Endothelial cell of hepatic sinusoid (primary cell): ENCODE data around the gene SENP8.
"Not testable (repeated sequence)": the region's sequence is repeated elsewhere in the genome, so short reads cannot be mapped to it uniquely, and the experiment has no call there.

Experiments used
- in situ Hi-C: cut with HindIII; loops from 2 replicates; pipeline ENCODE4 v1.10.0; 2017; ENCODE audit warnings: low sequenced_read_pairs

SENP8 gene

GRCh38 chr15:72118017-72118978 is at the start of gene SENP8, which contains the start of gene MYO9A:
SENP8 (plus strand) TSS chr15:72118403; CDS start chr15:72139624, 21,221 bp downstream.
MYO9A (minus strand) TSS chr15:72118150; CDS start chr15:72046563, 71,587 bp downstream.
- in situ Hi-C loops = no loop called here

DNA sequence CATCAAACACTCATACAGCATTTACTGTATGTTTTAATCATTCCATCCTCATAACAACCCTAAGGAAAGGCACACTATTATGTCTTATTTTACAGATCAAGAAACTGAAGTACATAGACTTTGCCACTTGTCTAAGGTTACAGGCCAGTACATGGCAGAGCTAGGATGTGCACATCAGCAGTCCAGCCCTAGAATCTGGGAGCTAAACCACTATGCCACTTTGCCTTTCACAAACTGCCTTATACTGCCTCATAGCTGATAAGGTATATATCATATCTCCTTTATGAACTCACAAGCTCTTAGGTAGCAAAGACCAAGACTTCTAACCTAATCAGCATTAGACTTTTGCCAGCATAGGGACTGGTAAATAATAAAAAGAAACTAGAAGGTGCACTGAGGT is 49.3 kb upstream of the SENP8 start:
- in situ Hi-C loops = no loop called here

GRCh38 chr15:72070817-72071447 is 47.3 kb upstream of the SENP8 start:
- in situ Hi-C loops = no loop called here

GRCh38 chr15:72071448-72071825 is 46.8 kb upstream of the SENP8 start:
- in situ Hi-C loops = not testable (repeated sequence)

GRCh38 chr15:72074335-72075060 is 43.7 kb upstream of the SENP8 start:
- in situ Hi-C loops = no loop called here

- in situ Hi-C loops = no loop called here
These were observed 40.3 kb upstream of the SENP8 start for GRCh38 chr15:72077950-72078349.

- in situ Hi-C loops = no loop called here
These were observed 39.3 kb upstream of the SENP8 start for GRCh38 chr15:72078887-72079286.

- in situ Hi-C loops = no loop called here
These were observed 36.0 kb upstream of the SENP8 start for GRCh38 chr15:72082176-72082575.

- in situ Hi-C loops = no loop called here
These were observed 32.0 kb upstream of the SENP8 start for GRCh38 chr15:72086010-72086697.

DNA sequence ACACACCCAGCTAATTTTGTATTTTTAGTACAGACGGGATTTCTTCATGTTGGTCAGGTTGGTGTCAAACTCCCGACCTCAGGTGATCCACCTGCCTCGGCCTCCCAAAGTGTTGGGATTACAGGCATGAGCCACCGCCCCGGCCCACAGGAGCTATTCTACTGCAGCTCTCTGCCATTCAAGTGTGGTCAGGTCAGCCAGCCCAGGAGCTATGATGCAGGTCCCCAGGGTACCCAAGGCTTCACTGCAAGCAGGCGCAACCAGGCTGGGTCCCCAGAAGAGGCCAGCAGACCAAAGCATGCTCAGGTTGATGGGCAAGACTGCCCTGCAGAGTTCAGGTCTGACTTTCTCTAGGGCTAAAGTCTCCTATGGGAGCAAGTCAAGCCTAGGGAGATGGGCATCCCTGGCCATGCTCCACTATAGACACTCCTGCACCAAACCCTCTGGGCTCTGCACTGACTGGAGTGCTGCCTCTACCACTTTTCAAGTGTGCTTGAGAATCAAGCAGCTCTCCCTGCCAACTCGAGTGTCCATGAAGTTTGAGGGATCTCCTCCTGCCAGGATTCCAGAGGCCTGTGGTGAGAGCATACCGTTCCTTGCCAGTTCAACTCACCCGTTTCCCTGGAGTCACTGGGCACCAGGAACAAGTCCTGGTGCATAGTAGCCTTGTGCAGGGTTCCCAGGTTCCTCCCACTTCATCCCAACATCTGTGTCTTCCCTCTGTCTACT is 31.1 kb upstream of the SENP8 start:
- in situ Hi-C loops = no loop called here

DNA sequence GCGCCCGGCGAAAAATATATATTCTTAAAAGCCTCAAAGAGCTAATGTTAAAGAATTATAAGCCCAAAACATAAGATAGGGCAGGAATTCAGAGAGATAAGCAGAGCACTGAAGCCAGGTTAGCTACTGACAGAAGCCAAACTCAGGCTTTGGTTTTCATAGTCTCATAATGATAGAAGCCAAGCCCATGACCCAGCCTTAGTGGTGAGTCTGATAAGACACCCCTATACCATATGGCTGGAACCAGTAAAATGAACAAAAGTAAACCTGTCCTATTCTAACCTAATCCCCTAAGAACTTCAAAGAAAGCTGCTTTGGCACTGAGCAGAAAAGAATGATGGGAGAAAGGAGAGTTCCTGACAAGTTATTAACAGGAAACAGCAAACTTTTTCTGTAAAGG is 26.2 kb upstream of the SENP8 start:
- in situ Hi-C loops = loop anchor here (5.0 kb wide), 1 partner anchor 70 kb away; no protein-coding TSS in a partner anchor

DNA sequence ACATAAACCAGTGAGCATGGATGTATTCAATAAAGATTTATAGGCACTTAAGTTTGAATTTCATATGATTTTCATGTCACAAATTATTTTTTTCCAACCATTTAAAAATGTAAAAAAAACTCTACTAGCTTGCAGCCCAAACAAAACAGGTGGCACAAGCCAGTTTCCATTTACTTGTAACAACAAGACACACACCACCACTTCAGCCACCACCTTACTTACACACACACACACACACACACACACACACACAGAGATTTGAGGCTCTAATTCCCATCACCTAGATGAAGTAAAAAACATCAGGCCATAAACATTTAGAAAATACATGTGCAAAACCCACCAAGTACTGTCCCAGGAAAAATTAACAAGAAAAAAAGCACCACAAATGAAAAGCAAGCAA is 25.5 kb upstream of the SENP8 start:
- in situ Hi-C loops = loop anchor here (5.0 kb wide), 1 partner anchor 70 kb away; no protein-coding TSS in a partner anchor

DNA sequence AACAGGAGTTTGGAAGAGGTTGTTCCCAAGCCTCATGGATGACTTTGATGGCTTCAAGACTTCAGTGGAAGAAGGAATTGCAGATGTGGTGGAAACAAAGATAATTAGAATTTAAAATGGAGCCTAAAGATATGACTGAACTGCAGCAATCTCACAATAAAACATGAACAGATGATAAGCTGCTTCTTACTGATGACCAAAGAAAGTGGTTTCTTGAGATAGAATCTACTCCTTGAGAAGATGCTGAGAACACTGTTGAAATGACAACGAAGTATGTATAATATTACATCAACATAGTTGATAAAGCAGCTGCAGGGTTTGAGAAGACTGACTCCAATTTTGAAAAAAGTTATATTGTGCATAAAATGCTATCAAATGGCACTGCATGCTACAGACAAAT is 21.4 kb upstream of the SENP8 start:
- in situ Hi-C loops = no loop called here

DNA sequence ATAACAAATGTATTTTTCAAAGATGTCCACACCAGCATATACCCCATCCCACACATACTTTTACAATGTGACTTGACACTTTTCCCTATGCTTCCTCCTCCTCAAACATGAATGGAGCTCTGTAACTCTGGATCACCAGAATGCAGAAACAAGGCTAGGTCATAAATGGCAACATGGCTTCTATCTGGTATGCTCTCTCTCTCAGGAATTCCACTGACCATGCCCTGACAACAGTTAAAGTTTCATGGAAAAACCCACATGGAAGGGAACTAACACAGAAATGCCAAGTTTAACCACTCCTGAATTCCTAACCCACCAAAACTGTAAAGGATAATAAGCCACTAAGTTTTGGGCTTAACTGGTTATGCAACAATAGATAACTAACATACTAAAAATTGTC is 20.2 kb upstream of the SENP8 start:
- in situ Hi-C loops = no loop called here

DNA sequence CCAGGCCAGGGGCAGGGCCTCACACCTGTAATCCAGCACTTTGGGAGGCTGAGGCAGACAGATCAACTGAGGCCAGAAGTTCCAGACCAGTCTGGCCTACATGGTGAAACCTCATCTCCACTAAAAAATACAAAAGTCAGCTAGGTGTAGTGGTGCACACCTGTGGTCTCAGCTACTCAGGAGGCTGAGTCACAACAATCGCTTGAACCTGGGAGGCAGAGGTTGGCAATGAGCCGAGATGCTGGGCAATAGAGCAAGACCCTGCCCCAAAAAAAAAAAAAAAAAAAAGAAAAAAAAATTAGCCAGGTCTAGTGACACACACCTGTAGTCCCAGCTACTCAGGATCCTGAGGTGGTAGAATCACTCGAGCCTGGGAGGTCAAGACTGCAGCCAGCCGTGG is 19.0 kb upstream of the SENP8 start:
- in situ Hi-C loops = no loop called here

DNA sequence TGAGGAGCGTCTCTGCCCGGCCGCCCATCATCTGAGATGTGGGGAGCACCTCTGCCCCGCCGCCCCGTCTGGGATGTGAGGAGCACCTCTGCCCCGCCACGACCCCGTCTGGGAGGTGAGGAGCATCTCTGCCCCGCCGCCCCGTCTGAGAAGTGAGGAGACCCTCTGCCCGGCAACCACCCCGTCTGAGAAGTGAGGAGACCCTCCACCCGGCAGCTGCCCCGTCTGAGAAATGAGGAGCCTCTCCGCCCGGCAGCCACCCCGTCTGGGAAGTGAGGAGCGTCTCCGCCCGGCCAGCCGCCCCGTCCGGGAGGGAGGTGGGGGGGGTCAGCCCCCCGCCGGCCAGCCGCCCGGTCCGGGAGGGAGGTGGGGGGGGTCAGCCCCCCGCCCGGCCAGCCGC is 17.7 kb upstream of the SENP8 start:
- in situ Hi-C loops = not testable (repeated sequence)

DNA sequence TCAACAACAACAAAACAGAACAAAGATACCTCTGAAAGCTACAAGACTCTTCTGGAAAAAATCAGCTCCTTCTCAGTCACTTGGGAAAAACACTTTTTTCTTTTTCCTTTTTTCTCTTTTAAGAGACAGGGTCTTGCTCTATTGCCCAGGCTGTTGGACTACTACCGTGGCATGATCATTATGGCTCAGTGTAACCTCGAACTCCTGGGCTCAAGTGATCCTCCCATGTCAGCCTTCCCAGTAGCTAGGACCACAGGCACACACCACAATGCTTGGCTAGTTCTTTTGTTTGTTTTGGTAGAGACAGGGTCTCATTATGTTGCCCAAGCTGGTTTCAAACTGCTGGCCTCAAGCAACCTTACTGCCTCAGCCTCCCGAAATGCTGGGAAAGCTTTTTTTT is 13.1 kb upstream of the SENP8 start:
- in situ Hi-C loops = no loop called here

- in situ Hi-C loops = no loop called here
These were observed 12.1 kb upstream of the SENP8 start for GRCh38 chr15:72106068-72106467.

- in situ Hi-C loops = no loop called here
These were observed 7.8 kb upstream of the SENP8 start for GRCh38 chr15:72110355-72110754.

DNA sequence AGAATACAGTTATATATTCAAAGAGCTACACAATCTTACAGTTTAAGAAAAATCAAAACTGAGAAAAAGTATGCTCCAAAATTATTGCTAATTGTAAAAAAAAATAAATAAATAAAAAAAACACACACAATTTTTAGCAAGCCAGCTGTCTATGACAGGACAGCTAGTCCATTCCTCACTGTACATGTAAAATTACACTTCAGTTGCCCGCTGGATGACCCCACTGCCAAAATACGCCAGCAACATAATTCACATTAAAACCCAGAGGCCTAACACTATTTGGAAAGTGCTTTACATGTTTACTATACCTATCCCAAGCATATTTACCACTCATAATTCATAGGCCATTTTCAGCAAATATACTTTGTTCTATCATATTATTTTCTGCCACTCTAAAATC is 6.1 kb upstream of the SENP8 start:
- in situ Hi-C loops = no loop called here
